Calu3 (cell line): ENCODE measurements around the gene BOLL. TPM values are rescaled to one million over a fixed set of nuclear protein-coding genes. Genes with fewer than 3 reads are reported as not detected.
"Not testable (repeated sequence)": the region's sequence is repeated elsewhere in the genome, so short reads cannot be mapped to it uniquely, and the experiment has no call there.

ENCODE experiments used
- BruUV-seq: library from RNA; stranded (reverse); fragments of 400-500 nt; replicated peaks from 2 replicates; lab custom pipeline; 2021; lab: Mats Ljungman, UMichigan
- CTCF ChIA-PET: fragments of 300-600 bp; sonication (Branson Sonifier 250); formaldehyde crosslinking; loops from one replicate; lab custom pipeline; 2022; ENCODE audit warnings: antibody characterized with exemption; lab: Charles Lee
- DNase-seq: peaks from one replicate; pipeline ENCODE4 v3.0.0; 2022
- H3K27ac Mint-ChIP-seq: one replicate; pipeline ENCODE4 v1.8.0; 2022; ENCODE audit warnings: mixed read lengths; ENCODE audit not compliant: unreplicated experiment
- H3K27me3 Mint-ChIP-seq: one replicate; pipeline ENCODE4 v1.8.0; 2022; ENCODE audit warnings: mixed read lengths; ENCODE audit not compliant: unreplicated experiment
- H3K36me3 Mint-ChIP-seq: one replicate; pipeline ENCODE4 v1.8.0; 2022; ENCODE audit warnings: mild to moderate bottlenecking, moderate library complexity, mixed read lengths; ENCODE audit not compliant: insufficient read depth, unreplicated experiment
- H3K4me1 Mint-ChIP-seq: one replicate; pipeline ENCODE4 v1.8.0; 2022; ENCODE audit warnings: mild to moderate bottlenecking, low read depth, mixed read lengths; ENCODE audit not compliant: unreplicated experiment
- H3K4me3 Mint-ChIP-seq: one replicate; pipeline ENCODE4 v1.8.0; 2022; ENCODE audit warnings: mild to moderate bottlenecking, low read depth, moderate library complexity, mixed read lengths; ENCODE audit not compliant: unreplicated experiment
- H3K9me3 Mint-ChIP-seq: one replicate; pipeline ENCODE4 v1.8.0; 2022; ENCODE audit warnings: low read depth, mixed read lengths; ENCODE audit not compliant: unreplicated experiment
- intact Hi-C: fragments of 100-400 bp; cut with micrococcal nuclease; formaldehyde crosslinking; loops from one replicate; pipeline ENCODE4 v1.10.0; 2022; ENCODE audit not compliant: unreplicated experiment
- total RNA-seq: library from RNA; stranded (reverse); gene quantifications from 2 replicates; pipeline ENCODE4 v1.2.3, GENCODE V29; 2022
- TF ChIP-seq, protein P1 (sequence below): fragments of 200-600 bp; IDR thresholded peaks from one replicate; pipeline ENCODE4 v1.8.0; 2022; ENCODE audit warnings: antibody characterized with exemption; ENCODE audit not compliant: unreplicated experiment

Gene BOLL
- total RNA-seq, 1 experiment from 2014 or later, result not detected

- no TSS peak for BruUV-seq
- Mint-ChIP-seq H3K4me3 (no peak overlapping the region), H3K9me3 (no peaks in the 10 kb centered on the region), H3K4me1 (peaks cover 19% of the 10 kb centered on the region), H3K27me3 (no peaks in the 10 kb centered on the region), H3K36me3 (no peaks in the 10 kb centered on the region), H3K27ac (peak overlapping the region; percentile 67)
- no peak for DNase-seq
- CTCF ChIA-PET, result no interaction called here
- TF ChIP-seq, protein P1, sequence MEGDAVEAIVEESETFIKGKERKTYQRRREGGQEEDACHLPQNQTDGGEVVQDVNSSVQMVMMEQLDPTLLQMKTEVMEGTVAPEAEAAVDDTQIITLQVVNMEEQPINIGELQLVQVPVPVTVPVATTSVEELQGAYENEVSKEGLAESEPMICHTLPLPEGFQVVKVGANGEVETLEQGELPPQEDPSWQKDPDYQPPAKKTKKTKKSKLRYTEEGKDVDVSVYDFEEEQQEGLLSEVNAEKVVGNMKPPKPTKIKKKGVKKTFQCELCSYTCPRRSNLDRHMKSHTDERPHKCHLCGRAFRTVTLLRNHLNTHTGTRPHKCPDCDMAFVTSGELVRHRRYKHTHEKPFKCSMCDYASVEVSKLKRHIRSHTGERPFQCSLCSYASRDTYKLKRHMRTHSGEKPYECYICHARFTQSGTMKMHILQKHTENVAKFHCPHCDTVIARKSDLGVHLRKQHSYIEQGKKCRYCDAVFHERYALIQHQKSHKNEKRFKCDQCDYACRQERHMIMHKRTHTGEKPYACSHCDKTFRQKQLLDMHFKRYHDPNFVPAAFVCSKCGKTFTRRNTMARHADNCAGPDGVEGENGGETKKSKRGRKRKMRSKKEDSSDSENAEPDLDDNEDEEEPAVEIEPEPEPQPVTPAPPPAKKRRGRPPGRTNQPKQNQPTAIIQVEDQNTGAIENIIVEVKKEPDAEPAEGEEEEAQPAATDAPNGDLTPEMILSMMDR, result no peak
- intact Hi-C loops, result no loop called here
Observed at GRCh38 chr2:197713271-197713670, 71.8 kb downstream of the BOLL start.

DNA sequence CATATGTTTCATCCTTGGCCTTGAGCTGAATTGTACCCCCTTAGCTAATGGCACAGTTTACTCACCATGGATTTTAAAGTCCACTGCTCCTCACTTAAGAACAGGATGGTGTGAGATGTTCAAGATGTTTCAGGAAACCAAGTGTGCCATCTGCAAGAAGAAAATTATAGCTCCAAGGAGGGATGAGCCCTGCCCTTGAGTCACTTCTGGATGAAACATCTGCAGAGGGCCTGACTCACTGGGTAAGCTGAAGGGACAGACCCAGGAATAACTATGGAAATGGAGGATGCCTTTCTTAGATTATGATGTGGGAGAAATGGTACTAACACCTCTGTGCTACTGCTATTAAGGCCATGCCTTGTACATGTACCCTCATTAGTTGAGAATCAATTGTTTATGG, 73.5 kb downstream of the BOLL start:
- CTCF ChIA-PET, result no interaction called here
- H3K9me3 Mint-ChIP-seq, result no peaks in the 10 kb centered on the region
- peaks cover 19% of the 10 kb centered on the region for H3K4me1 Mint-ChIP-seq
- no peak overlapping the region for H3K4me3 Mint-ChIP-seq
- H3K27me3 Mint-ChIP-seq, result no peaks in the 10 kb centered on the region
- intact Hi-C loops, result no loop called here
- no peak overlapping the region for H3K27ac Mint-ChIP-seq
- peaks cover 10% of the 10 kb centered on the region for H3K36me3 Mint-ChIP-seq
- DNase-seq, result no peak
- TF ChIP-seq, protein P1, result no peak
- no TSS peak for BruUV-seq

GRCh38 chr2:197710424-197711042, 74.6 kb downstream of the BOLL start:
- no peaks in the 10 kb centered on the region for H3K27me3 Mint-ChIP-seq
- peaks cover 19% of the 10 kb centered on the region for H3K4me1 Mint-ChIP-seq
- no peaks in the 10 kb centered on the region for H3K9me3 Mint-ChIP-seq
- CTCF ChIA-PET, result interaction anchor here (0.6 kb wide), 1 partner anchor 197 kb away, joined by 3 read pairs; no protein-coding TSS in a partner anchor
- no TSS peak for BruUV-seq
- DNase-seq, result no peak
- H3K4me3 Mint-ChIP-seq, result no peak overlapping the region
- H3K36me3 Mint-ChIP-seq, result peaks cover 21% of the 10 kb centered on the region
- no peak overlapping the region for H3K27ac Mint-ChIP-seq
- TF ChIP-seq, protein P1, result no peak
- intact Hi-C loops, result no loop called here

GRCh38 chr2:197709140-197709539, 76.0 kb downstream of the BOLL start:
- CTCF ChIA-PET, result not testable (repeated sequence)

GRCh38 chr2:197708331-197708730, 76.8 kb downstream of the BOLL start:
- Mint-ChIP-seq H3K27me3 (no peaks in the 10 kb centered on the region), H3K9me3 (no peaks in the 10 kb centered on the region), H3K4me1 (peaks cover 27% of the 10 kb centered on the region), H3K36me3 (peaks cover 32% of the 10 kb centered on the region), H3K27ac (peak overlapping the region; percentile 47), H3K4me3 (peak overlapping the region; percentile 89)
- DNase-seq, result no peak
- TF ChIP-seq, protein P1, result no peak
- CTCF ChIA-PET, result no interaction called here
- intact Hi-C loops, result loop anchor here (5.0 kb wide), 2 partner anchors 211 to 589 kb away; partner anchors contain the start of gene HSPD1
- no TSS peak for BruUV-seq

More at GRCh38 chr2:197709140-197709539, 76.0 kb downstream of the BOLL start:
- not testable (repeated sequence) for H3K4me3 Mint-ChIP-seq, BruUV-seq, H3K9me3 Mint-ChIP-seq, H3K27me3 Mint-ChIP-seq, H3K27ac Mint-ChIP-seq, DNase-seq
- Mint-ChIP-seq H3K36me3 (peaks cover 32% of the 10 kb centered on the region), H3K4me1 (peaks cover 27% of the 10 kb centered on the region)
- intact Hi-C loops, result loop anchor here (5.0 kb wide), 2 partner anchors 212 to 588 kb away; partner anchors contain the start of gene HSPD1
